K562 (cell line): ENCODE measurements around the gene CAPZA1. TPM values are rescaled to one million over a fixed set of nuclear protein-coding genes. Genes with fewer than 3 reads are reported as not detected.

Experiments used
- polyA plus RNA-seq, 8 experiments: library from polyadenylated mRNA; depleted of rRNA in 4 of 8; stranded (reverse) in 5 of 8; unstranded in 3 of 8; fragments of >200 nt; fragmentation: Nextera tagmentation in 2 of 8; fragmentation: Illumina TruSeq in 1 of 8; extraction: Ambion mirVana in 2 of 8; extraction: Trizol in 1 of 8; gene quantifications; 2 replicates each; pipeline versions ENCODE4 v1.2.1 to v1.2.3, GENCODE V29; 2011 to 2014; ENCODE audit warnings: inconsistent platforms in 1 of 8, missing spikeins in 1 of 8
- small RNA-seq: library from RNA; depleted of rRNA; stranded (forward); fragments of <200 nt; gene quantifications from one replicate; pipeline ENCODE3, GENCODE V24; 2014
- total RNA-seq, 7 experiments: library from RNA; depleted of rRNA in 6 of 7; stranded (reverse); fragments of >200 nt in 6 of 7; fragmentation: Illumina TruSeq in 2 of 7; extraction: Trizol in 2 of 7; gene quantifications; 2 replicates each; pipeline versions ENCODE4 v1.2.1 to v1.2.3, GENCODE V29; 2011 to 2021; ENCODE audit warnings: low replicate concordance in 1 of 7

CAPZA1 gene
- total and polyA plus RNA-seq, 9 of the 15 experiments (the other 6 are each of a cell fraction or from before 2014, with no cell fraction given) = 237 to 1,020 (median 306) TPM

Small RNA genes lying within 50 kb of the gene (small RNA-seq; reads per million reads assigned to genes)
- gene RNU7-70P = not detected

Other genes with a start within 250 kb of the CAPZA1 start
- 0.27 and 0.65 TPM in 2 replicates for gene CTTNBP2NL, start 223.6 kb upstream of the CAPZA1 start, total RNA-seq (2014; rRNA removed)
- gene CTTNBP2NL, start 223.6 kb upstream of the CAPZA1 start, total RNA-seq (2014; rRNA removed; fragmentation: Illumina TruSeq; extraction: Trizol) = 0.62 and 0.67 TPM in 2 replicates
- gene CTTNBP2NL, start 223.6 kb upstream of the CAPZA1 start, total RNA-seq (2015; rRNA removed; fragmentation: Illumina TruSeq; extraction: Trizol) = 0.68 and 0.91 TPM in 2 replicates
- 1.4 and 1.6 TPM in 2 replicates for gene CTTNBP2NL, start 223.6 kb upstream of the CAPZA1 start, total RNA-seq (2021)
- gene CTTNBP2NL, start 223.6 kb upstream of the CAPZA1 start, polyA plus RNA-seq (2011; rRNA removed) = 0.60 and 1.6 TPM in 2 replicates
- gene CTTNBP2NL, start 223.6 kb upstream of the CAPZA1 start, polyA plus RNA-seq (2014; fragmentation: Illumina TruSeq; extraction: Trizol) = 0.64 and 0.76 TPM in 2 replicates
- gene CTTNBP2NL, start 223.6 kb upstream of the CAPZA1 start, polyA plus RNA-seq (2014; fragmentation: Nextera tagmentation; extraction: Ambion mirVana) = under 1 TPM; 0.28 to 0.89 TPM
- gene CTTNBP2NL, start 223.6 kb upstream of the CAPZA1 start, polyA plus RNA-seq (2014; rRNA removed) = 0.39 and 0.57 TPM in 2 replicates
- not detected in 2 replicates for gene WNT2B, start 110.9 kb upstream of the CAPZA1 start, total RNA-seq (2014; rRNA removed)
- gene WNT2B, start 110.9 kb upstream of the CAPZA1 start, total RNA-seq (2014; rRNA removed; fragmentation: Illumina TruSeq; extraction: Trizol) = not detected in 2 replicates
- 0.04 TPM in 1 of 2 replicates, not detected in the other for gene WNT2B, start 110.9 kb upstream of the CAPZA1 start, total RNA-seq (2015; rRNA removed; fragmentation: Illumina TruSeq; extraction: Trizol)
- gene WNT2B, start 110.9 kb upstream of the CAPZA1 start, total RNA-seq (2021) = 0.02 and 0.04 TPM in 2 replicates
- 0.04 and 0.09 TPM in 2 replicates for gene WNT2B, start 110.9 kb upstream of the CAPZA1 start, polyA plus RNA-seq (2011; rRNA removed)
- not detected in 2 replicates for gene WNT2B, start 110.9 kb upstream of the CAPZA1 start, polyA plus RNA-seq (2014; fragmentation: Illumina TruSeq; extraction: Trizol)
- under 1 TPM; 0.03 to 0.06 TPM for gene WNT2B, start 110.9 kb upstream of the CAPZA1 start, polyA plus RNA-seq (2014; fragmentation: Nextera tagmentation; extraction: Ambion mirVana)
- 0.05 TPM in 1 of 2 replicates, not detected in the other for gene WNT2B, start 110.9 kb upstream of the CAPZA1 start, polyA plus RNA-seq (2014; rRNA removed)
- 21.0 and 23.3 TPM in 2 replicates for gene ST7L, start 691 bp upstream of the CAPZA1 start, total RNA-seq (2014; rRNA removed)
- gene ST7L, start 691 bp upstream of the CAPZA1 start, total RNA-seq (2014; rRNA removed; fragmentation: Illumina TruSeq; extraction: Trizol) = 27.7 and 28.8 TPM in 2 replicates
- gene ST7L, start 691 bp upstream of the CAPZA1 start, total RNA-seq (2015; rRNA removed; fragmentation: Illumina TruSeq; extraction: Trizol) = 31.1 and 32.1 TPM in 2 replicates
- 18.8 and 21.7 TPM in 2 replicates for gene ST7L, start 691 bp upstream of the CAPZA1 start, total RNA-seq (2021)
- gene ST7L, start 691 bp upstream of the CAPZA1 start, polyA plus RNA-seq (2011; rRNA removed) = 27.4 and 32.5 TPM in 2 replicates
- 26.2 and 26.6 TPM in 2 replicates for gene ST7L, start 691 bp upstream of the CAPZA1 start, polyA plus RNA-seq (2014; fragmentation: Illumina TruSeq; extraction: Trizol)
- 10 to 100 TPM in 1 of 2 experiments, 1 to 10 TPM in 1; 9.0 to 10.7 TPM for gene ST7L, start 691 bp upstream of the CAPZA1 start, polyA plus RNA-seq (2014; fragmentation: Nextera tagmentation; extraction: Ambion mirVana)
- gene ST7L, start 691 bp upstream of the CAPZA1 start, polyA plus RNA-seq (2014; rRNA removed) = 29.4 and 39.4 TPM in 2 replicates
- 46.5 and 75.8 TPM in 2 replicates for gene MOV10, start 54.8 kb downstream of the CAPZA1 start, total RNA-seq (2014; rRNA removed)
- gene MOV10, start 54.8 kb downstream of the CAPZA1 start, total RNA-seq (2014; rRNA removed; fragmentation: Illumina TruSeq; extraction: Trizol) = 32.1 and 46.8 TPM in 2 replicates
- 49.5 and 50.8 TPM in 2 replicates for gene MOV10, start 54.8 kb downstream of the CAPZA1 start, total RNA-seq (2015; rRNA removed; fragmentation: Illumina TruSeq; extraction: Trizol)
- 93.9 and 101 TPM in 2 replicates for gene MOV10, start 54.8 kb downstream of the CAPZA1 start, total RNA-seq (2021)
- 50.2 and 86.0 TPM in 2 replicates for gene MOV10, start 54.8 kb downstream of the CAPZA1 start, polyA plus RNA-seq (2011; rRNA removed)
- gene MOV10, start 54.8 kb downstream of the CAPZA1 start, polyA plus RNA-seq (2014; fragmentation: Illumina TruSeq; extraction: Trizol) = 101 and 105 TPM in 2 replicates
- 10 to 100 TPM; 16.7 to 39.6 TPM for gene MOV10, start 54.8 kb downstream of the CAPZA1 start, polyA plus RNA-seq (2014; fragmentation: Nextera tagmentation; extraction: Ambion mirVana)
- gene MOV10, start 54.8 kb downstream of the CAPZA1 start, polyA plus RNA-seq (2014; rRNA removed) = 72.0 and 92.8 TPM in 2 replicates
- 275 and 287 TPM in 2 replicates for gene RHOC, start 87.3 kb downstream of the CAPZA1 start, total RNA-seq (2014; rRNA removed)
- gene RHOC, start 87.3 kb downstream of the CAPZA1 start, total RNA-seq (2014; rRNA removed; fragmentation: Illumina TruSeq; extraction: Trizol) = 131 and 169 TPM in 2 replicates
- 200 and 204 TPM in 2 replicates for gene RHOC, start 87.3 kb downstream of the CAPZA1 start, total RNA-seq (2015; rRNA removed; fragmentation: Illumina TruSeq; extraction: Trizol)
- 186 and 203 TPM in 2 replicates for gene RHOC, start 87.3 kb downstream of the CAPZA1 start, total RNA-seq (2021)
- 364 and 370 TPM in 2 replicates for gene RHOC, start 87.3 kb downstream of the CAPZA1 start, polyA plus RNA-seq (2011; rRNA removed)
- 336 and 344 TPM in 2 replicates for gene RHOC, start 87.3 kb downstream of the CAPZA1 start, polyA plus RNA-seq (2014; fragmentation: Illumina TruSeq; extraction: Trizol)
- 10 to 100 TPM; 35.2 to 82.7 TPM for gene RHOC, start 87.3 kb downstream of the CAPZA1 start, polyA plus RNA-seq (2014; fragmentation: Nextera tagmentation; extraction: Ambion mirVana)
- 248 and 267 TPM in 2 replicates for gene RHOC, start 87.3 kb downstream of the CAPZA1 start, polyA plus RNA-seq (2014; rRNA removed)
- 6.0 and 6.5 TPM in 2 replicates for gene PPM1J, start 95.5 kb downstream of the CAPZA1 start, total RNA-seq (2014; rRNA removed)
- gene PPM1J, start 95.5 kb downstream of the CAPZA1 start, total RNA-seq (2014; rRNA removed; fragmentation: Illumina TruSeq; extraction: Trizol) = 1.2 and 1.3 TPM in 2 replicates
- gene PPM1J, start 95.5 kb downstream of the CAPZA1 start, total RNA-seq (2015; rRNA removed; fragmentation: Illumina TruSeq; extraction: Trizol) = 0.98 and 1.1 TPM in 2 replicates
- 5.1 and 7.1 TPM in 2 replicates for gene PPM1J, start 95.5 kb downstream of the CAPZA1 start, total RNA-seq (2021)
- 10.5 and 18.4 TPM in 2 replicates for gene PPM1J, start 95.5 kb downstream of the CAPZA1 start, polyA plus RNA-seq (2011; rRNA removed)
- gene PPM1J, start 95.5 kb downstream of the CAPZA1 start, polyA plus RNA-seq (2014; fragmentation: Illumina TruSeq; extraction: Trizol) = 4.2 and 5.0 TPM in 2 replicates
- gene PPM1J, start 95.5 kb downstream of the CAPZA1 start, polyA plus RNA-seq (2014; fragmentation: Nextera tagmentation; extraction: Ambion mirVana) = under 1 TPM; 0.25 to 0.31 TPM
- gene PPM1J, start 95.5 kb downstream of the CAPZA1 start, polyA plus RNA-seq (2014; rRNA removed) = 8.2 and 8.5 TPM in 2 replicates